ENCODE measurements around the gene BRIP1.
"Not testable (repeated sequence)": the region's sequence is repeated elsewhere in the genome, so short reads cannot be mapped to it uniquely, and the experiment has no call there.

BRIP1 gene

DNA sequence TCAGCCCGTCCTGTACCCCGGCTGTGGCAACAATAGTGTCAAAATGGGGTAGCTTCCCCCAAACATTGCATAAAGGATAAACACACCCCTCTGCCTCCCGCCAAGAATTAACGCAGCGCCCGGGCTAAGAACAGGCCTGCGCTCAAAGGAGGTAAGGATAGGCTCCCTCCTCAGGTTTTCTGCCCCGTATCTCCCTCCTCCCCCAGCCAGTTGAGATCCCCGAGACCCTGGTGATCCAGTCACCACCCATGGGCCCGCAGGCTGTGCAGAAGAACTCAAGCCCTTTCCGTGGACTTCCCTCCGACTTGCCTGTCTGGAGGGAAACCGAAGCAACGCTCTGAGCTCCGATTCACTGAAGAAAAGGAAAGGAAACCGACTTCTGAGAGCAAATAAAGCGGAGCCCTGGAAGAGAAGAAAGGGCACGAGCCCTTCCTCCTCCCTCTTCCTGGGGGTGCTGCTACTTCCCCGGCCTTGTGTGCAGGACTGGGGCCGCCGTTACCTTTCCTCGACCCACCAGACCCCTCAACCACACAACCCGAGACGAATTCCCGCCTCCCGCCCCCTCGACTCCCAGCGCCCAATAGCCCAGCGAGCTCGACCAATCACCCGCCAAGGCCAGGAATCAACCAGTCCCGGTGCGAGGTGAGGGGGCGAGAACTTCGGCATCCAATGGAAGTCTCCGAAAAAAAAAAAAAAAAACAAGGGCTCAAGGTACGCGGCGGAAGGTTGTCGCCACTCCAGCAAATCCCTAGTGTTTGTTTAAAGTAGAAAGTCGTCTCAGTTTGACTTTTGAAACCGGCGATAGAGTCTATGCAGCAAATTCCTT lies at the start of gene BRIP1:
BRIP1 (minus strand) TSS at position 554 of the 826 bp plus-strand sequence. CDS start 1,989 bp downstream, outside the sequence.
- DNase-seq (ENCODE audit: low read depth, low spot score), result peak; percentile 79

GRCh38 chr17:61908292-61909037 lies 45.1 kb upstream of the BRIP1 start:
- DNase-seq (ENCODE audit: low read depth, low spot score), result no peak

DNA sequence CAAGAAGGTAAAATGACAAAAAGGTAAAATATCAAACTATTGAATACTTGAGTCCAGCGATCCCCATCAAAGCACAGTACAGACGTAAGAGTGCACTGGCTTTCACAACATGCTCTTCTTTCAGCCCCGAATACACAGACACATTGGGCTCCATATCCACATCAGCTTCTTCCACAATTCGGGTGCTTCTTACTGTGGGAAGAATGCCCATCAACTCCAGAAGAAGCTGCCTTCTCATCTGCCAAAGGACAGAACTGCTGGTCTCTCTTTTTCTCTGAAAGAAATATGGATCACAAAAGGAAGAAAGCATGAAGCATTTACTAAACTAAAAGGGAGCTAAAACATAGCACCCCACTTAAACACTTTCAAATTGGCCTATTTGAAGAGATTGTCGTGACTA lies 44.0 kb upstream of the BRIP1 start:
- DNase-seq (ENCODE audit: low read depth, low spot score), result no peak

DNA sequence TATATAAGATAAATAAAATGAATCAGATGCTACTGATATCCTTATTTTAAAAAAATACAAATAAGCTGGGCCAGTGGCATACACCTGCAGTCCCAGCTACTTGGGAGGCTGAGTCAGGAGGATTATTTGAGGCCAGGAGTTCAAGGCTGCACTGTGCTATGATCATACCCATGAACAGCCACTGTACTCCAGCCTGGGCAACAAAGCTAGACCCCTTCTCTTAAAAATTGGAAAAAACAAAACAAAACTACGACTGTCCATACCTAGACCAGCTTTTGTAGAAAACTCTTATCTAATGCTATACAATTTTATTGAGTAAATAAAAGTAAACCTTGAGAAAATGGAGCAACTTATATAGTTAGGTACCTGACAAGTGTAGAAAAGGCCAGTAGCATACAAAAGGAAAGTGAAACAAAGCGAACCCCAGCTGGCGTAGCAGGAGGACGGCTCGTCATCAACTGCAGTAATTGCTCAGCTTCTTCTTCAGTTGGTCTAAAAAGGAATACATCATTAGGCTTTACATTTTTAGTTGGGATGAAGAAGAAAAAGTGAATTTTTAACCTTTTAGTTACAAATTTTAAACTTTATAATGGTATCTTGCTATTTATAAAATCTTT lies 40.9 kb upstream of the BRIP1 start:
- DNase-seq (ENCODE audit: low read depth, low spot score), result no peak

- no peak for DNase-seq (ENCODE audit: low read depth, low spot score)
Measured at GRCh38 chr17:61903251-61903650, 39.9 kb upstream of the BRIP1 start.

DNA sequence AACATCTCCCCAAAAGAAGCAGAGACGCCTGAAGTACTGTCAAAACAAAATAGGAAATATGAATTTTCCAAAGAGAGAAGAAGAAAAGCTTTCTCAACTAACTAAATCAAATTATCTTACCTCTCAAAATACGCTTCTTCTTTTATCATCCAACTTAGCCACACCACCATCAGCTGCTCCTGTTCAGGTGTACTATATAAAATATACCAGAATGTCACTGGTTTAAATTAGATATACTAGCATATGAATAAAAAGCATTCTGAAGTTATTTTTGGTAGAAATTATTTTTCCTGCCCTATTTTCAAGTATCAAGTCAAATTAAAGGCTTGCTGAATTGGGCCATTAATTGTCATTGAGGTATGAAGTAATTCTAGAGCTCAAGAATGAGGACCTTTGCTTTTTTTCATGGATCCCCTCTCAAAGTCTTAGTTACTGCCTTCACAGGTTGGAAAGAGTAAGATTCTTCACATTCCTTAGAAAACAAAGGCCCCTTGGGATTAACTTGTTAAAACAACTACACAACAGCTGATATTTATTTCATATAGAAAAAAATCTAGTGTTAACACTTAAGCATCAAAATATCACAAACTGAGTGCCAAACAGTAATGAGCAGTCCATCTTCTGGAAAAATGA lies 34.3 kb upstream of the BRIP1 start:
- no peak for DNase-seq (ENCODE audit: low read depth, low spot score)

DNA sequence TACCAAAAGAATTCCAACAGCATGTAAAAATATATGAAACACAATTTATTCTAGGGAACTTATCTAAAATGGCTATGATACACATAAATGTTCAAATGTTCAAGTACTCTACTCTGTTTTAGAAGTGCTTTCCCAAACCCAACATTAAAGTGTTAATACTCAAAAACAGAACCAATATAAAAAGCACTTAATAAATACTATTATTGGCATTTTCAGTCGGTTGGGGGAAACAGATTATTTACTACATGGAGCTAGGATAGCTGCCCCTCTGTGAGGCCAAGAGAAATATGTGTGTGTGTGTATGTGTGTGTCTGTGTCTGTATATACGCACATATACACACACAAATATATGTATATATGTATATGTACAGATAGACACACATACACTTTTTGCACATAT lies 32.1 kb upstream of the BRIP1 start:
- no peak for DNase-seq (ENCODE audit: low read depth, low spot score)

DNA sequence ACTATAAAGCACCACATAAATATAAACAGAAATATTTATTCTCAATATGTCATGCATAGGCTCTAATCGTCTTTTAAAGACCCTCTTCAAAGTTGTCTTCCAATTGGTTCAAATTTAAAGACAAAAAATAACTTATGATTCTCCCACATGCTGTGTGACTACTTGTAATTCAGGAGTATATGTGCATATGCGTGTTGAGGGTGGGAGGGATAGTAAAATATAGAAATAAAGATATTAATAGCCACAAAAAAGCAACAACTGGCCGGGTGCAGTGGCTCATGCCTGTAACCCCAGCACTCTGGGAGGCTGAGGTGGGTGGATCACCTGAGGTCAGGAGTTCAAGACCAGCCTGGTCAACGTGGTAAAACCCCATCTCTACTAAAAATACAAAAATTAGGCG lies 31.0 kb upstream of the BRIP1 start:
- DNase-seq (ENCODE audit: low read depth, low spot score), result not testable (repeated sequence)

GRCh38 chr17:61887733-61888132 lies 24.4 kb upstream of the BRIP1 start:
- not testable (repeated sequence) for DNase-seq (ENCODE audit: low read depth, low spot score)

DNA sequence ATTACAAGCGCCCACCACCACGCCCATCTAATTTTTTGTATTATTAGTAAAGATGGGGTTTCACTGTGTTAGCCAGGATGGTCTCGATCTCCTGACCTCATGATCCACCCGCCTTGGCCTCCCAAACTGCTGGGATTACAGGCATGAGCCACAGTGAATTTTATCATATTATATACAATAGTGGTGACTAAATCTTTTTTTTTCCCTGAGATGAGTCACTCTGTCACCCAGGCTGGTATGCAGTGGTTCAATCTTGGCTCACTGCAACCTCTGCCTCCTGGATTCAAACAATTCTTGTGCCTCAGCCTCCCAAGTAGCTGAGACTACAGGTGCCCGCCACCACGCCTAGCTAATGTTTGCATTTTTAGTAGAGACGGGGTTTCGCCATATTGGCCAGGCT lies 22.5 kb upstream of the BRIP1 start:
- not testable (repeated sequence) for DNase-seq (ENCODE audit: low read depth, low spot score)

- no peak for DNase-seq (ENCODE audit: low read depth, low spot score)
Measured at GRCh38 chr17:61884864-61885263, 21.5 kb upstream of the BRIP1 start.

GRCh38 chr17:61880589-61881102 lies 17.3 kb upstream of the BRIP1 start:
- no peak for DNase-seq (ENCODE audit: low read depth, low spot score)

- DNase-seq (ENCODE audit: low read depth, low spot score), result no peak
Measured at GRCh38 chr17:61878984-61879612, 15.8 kb upstream of the BRIP1 start.

DNA sequence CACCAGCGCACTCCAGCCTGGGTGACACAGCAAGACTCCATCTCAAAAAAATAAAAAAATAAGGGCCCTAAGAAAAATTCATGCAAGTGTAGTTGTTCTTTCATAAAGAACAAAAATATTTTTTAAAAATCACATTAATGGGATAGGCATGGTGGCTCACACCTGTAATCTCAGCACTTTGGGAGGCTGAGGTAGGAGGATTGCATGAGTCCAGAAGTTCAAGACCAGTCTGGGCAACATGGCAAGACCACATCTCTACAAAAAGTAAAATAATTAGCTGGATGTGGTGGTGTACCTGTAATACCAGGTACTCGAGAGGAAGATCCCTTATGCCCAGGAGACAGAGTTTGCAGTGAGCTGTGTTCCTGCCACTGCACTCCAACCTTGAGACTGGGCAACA lies 15.2 kb upstream of the BRIP1 start:
- no peak for DNase-seq (ENCODE audit: low read depth, low spot score)

GRCh38 chr17:61877837-61878236 lies 14.5 kb upstream of the BRIP1 start:
- DNase-seq (ENCODE audit: low read depth, low spot score), result no peak

- no peak for DNase-seq (ENCODE audit: low read depth, low spot score)
Measured at GRCh38 chr17:61875804-61876203, 12.5 kb upstream of the BRIP1 start.

GRCh38 chr17:61875285-61875684 lies 12.0 kb upstream of the BRIP1 start:
- DNase-seq (ENCODE audit: low read depth, low spot score), result no peak

DNA sequence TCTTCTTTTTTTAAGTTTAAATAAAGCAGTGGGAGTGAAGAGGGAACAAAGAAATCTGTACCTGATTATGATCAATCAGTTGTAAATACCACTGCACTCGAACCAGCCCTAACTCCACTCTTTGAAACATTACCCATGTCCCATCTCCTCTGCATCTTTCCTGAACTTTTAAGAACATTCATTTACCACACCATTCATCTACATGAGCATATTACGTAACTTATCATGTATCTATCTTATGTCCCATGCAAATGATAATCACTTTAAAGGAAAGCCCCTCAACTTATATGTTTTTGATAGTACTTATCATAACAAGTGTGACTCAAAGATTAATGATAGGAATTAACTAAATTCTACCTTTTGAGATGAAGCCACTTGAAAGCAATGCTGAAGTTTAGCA lies 10.7 kb upstream of the BRIP1 start:
- DNase-seq (ENCODE audit: low read depth, low spot score), result no peak

GRCh38 chr17:61872099-61872498 lies 8.8 kb upstream of the BRIP1 start:
- DNase-seq (ENCODE audit: low read depth, low spot score), result no peak

GRCh38 chr17:61869138-61869537 lies 5.8 kb upstream of the BRIP1 start:
- no peak for DNase-seq (ENCODE audit: low read depth, low spot score)

- DNase-seq (ENCODE audit: low read depth, low spot score), result no peak
Measured at GRCh38 chr17:61868074-61868473, 4.7 kb upstream of the BRIP1 start.
